GM19455 (cell line): ENCODE data around the gene F7.
"Not testable (repeated sequence)": the region's sequence is repeated elsewhere in the genome, so short reads cannot be mapped to it uniquely, and the experiment has no call there.

ENCODE experiments used
- ATAC-seq: cut with Tn5 transposase; IDR thresholded peaks from one replicate; pipeline ENCODE4 v1.9.1; 2021; ENCODE audit not compliant: unreplicated experiment

F7 gene

GRCh38 chr13:113105032-113105920, at the start of gene F7:
TSS of gene F7 (plus strand) at chr13:113105791. CDS start at chr13:113105842, 51 bp downstream.
- no peak for ATAC-seq

- ATAC-seq: no peak
Observed at GRCh38 chr13:113057084-113057483, 48.5 kb upstream of the F7 start.

GRCh38 chr13:113057559-113057958, 48.0 kb upstream of the F7 start:
- not testable (repeated sequence) for ATAC-seq

- ATAC-seq: no peak
Observed at GRCh38 chr13:113058129-113058987, 47.2 kb upstream of the F7 start.

GRCh38 chr13:113058988-113059850, 46.4 kb upstream of the F7 start:
- no peak for ATAC-seq

GRCh38 chr13:113059891-113060290, 45.7 kb upstream of the F7 start:
- ATAC-seq: no peak

GRCh38 chr13:113060557-113061270, 44.9 kb upstream of the F7 start:
- ATAC-seq: no peak

GRCh38 chr13:113061271-113061625, 44.3 kb upstream of the F7 start:
- ATAC-seq: no peak

- no peak for ATAC-seq
Observed at GRCh38 chr13:113061796-113062425, 43.7 kb upstream of the F7 start.

- no peak for ATAC-seq
Observed at GRCh38 chr13:113062691-113063090, 42.9 kb upstream of the F7 start.

- ATAC-seq: no peak
Observed at GRCh38 chr13:113063091-113063491, 42.5 kb upstream of the F7 start.

GRCh38 chr13:113064000-113064533, 41.5 kb upstream of the F7 start:
- ATAC-seq: no peak

- ATAC-seq: no peak
Observed at GRCh38 chr13:113064534-113065405, 40.8 kb upstream of the F7 start.

GRCh38 chr13:113065406-113066141, 40.0 kb upstream of the F7 start:
- ATAC-seq: no peak

GRCh38 chr13:113066142-113066455, 39.5 kb upstream of the F7 start:
- no peak for ATAC-seq

GRCh38 chr13:113066746-113067145, 38.8 kb upstream of the F7 start:
- no peak for ATAC-seq

GRCh38 chr13:113069861-113070805, 35.5 kb upstream of the F7 start:
- no peak for ATAC-seq
